ENCODE measurements around the gene HOXA7.

HOXA7 gene

DNA sequence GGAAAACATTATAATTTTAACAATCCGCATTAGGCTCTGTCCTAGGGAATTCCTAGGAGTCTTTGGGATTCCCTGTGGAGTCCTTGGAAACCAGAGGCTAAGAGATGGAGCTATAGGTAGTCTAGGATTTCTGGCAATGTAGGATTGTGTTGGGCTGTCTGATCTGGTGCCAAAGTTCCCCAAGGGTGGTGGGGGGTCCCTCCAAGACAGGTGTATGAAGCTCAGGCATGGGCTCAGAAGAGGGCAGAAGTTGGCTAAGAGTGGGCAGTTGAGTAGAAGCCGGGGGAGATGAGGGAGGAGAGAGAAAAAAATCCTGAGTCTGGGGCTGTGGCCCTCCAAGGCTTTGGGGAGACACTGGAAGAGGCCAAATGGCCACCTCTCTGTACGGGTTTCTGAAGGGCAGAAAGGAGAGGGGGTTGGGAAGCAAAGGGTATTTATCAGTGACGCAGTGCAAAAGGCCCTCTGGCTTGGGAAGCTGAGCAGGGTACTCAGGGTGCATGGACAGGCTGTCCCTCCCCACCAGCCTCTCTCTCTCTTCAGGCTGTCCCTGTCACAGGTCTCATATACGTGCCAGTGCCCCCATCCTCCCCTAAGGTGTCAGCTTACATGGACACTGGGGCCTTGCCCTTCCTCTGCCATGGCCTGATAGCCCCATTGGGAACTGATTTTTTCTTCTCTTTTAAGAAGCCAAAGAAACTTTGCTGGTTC is 9.8 kb downstream of the HOXA7 start:
- no peak overlapping the region for H3K27ac ChIP-seq
- no peak for TF ChIP-seq ZFX (IDR thresholded peaks at IDR 0.05; ENCODE audit: borderline replicate concordance)
- TF ChIP-seq, protein P1, sequence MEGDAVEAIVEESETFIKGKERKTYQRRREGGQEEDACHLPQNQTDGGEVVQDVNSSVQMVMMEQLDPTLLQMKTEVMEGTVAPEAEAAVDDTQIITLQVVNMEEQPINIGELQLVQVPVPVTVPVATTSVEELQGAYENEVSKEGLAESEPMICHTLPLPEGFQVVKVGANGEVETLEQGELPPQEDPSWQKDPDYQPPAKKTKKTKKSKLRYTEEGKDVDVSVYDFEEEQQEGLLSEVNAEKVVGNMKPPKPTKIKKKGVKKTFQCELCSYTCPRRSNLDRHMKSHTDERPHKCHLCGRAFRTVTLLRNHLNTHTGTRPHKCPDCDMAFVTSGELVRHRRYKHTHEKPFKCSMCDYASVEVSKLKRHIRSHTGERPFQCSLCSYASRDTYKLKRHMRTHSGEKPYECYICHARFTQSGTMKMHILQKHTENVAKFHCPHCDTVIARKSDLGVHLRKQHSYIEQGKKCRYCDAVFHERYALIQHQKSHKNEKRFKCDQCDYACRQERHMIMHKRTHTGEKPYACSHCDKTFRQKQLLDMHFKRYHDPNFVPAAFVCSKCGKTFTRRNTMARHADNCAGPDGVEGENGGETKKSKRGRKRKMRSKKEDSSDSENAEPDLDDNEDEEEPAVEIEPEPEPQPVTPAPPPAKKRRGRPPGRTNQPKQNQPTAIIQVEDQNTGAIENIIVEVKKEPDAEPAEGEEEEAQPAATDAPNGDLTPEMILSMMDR (IDR thresholded peaks at IDR 0.05), result no peak

DNA sequence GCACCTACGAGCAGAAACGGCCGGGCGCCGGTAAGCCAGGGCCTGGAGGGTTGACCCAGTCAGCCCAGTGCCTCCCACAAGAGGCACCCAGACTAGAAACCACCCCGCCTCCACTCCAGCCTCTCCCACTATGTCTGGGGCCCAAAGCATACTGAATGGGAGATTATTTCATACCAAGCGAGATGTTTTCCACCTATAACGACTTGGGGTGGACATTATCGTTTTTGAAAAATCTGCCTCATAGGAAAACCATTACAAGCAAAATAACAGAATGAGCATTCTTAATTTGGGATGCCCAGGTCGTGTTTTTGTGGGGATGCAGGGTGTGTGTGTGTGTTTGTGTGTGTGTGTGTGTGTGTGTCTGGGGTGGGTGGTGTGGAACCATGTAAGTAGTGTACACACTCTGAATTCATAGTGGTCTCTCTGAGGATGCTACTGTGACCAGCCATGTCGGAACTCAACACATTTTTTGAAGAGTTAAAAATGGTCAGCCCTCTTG is 10.5 kb downstream of the HOXA7 start:
- TF ChIP-seq, protein P1 (IDR thresholded peaks at IDR 0.05), result no peak
- TF ChIP-seq ZFX (IDR thresholded peaks at IDR 0.05; ENCODE audit: borderline replicate concordance), result no peak
- H3K27ac ChIP-seq, result no peak overlapping the region

DNA sequence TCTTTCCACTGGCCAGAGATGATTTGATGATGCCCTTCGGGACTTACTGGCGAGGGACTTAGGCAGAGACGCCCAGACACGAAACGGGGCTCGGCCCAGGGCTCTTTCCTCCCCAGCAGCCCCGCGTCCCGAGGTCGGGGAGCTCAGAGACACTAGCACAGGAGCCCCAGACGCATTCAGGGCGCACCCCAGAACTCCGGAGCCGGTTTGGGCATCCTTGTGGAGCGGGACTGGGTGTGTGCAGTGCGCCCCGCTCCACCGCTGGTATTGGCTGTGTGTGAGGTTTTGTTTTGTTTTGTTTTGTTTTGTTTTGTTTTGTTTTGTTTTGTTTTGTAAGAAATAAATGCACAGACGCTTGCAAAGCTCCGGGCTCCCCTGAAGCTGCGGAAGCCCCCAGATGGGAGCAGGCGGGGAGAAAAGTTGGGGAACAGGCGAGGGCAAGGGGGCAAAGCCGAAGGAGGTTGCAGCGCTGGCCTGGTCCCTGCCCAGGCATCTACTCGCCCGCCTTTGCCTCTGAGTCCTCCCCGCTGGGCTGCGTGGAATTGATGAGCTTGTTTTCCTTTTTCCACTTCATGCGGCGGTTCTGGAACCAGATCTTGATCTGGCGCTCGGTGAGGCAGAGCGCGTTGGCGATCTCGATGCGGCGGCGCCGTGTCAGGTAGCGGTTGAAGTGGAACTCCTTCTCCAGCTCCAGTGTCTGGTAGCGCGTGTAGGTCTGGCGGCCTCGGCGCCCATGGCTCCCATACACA is 11.1 kb downstream of the HOXA7 start:
- TF ChIP-seq, protein P1 (IDR thresholded peaks at IDR 0.05), result no peak
- TF ChIP-seq ZFX (IDR thresholded peaks at IDR 0.05; ENCODE audit: borderline replicate concordance), result no peak
- H3K27ac ChIP-seq, result no peak overlapping the region

DNA sequence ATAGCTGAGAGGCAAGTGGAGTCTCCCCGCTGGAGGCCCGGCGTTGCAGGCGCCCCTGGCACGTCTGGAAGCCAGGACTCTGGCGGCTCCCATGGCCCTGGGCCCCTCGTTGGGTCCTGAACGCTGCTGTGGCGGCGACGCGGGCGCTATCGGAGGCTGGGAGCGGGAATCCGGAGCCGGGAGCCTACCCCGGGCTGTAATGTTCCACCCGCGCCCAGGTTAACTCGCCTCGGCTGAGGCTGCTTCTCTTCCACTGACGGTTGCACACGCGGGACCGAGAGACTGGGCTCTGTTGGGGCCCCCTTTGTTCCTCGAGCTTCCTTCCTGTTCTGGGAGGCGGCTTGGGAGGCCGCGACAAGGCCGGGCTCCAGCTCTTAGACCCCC is 11.7 kb downstream of the HOXA7 start:
- no peak overlapping the region for H3K27ac ChIP-seq
- TF ChIP-seq, protein P1 (IDR thresholded peaks at IDR 0.05), result no peak
- no peak for TF ChIP-seq ZFX (IDR thresholded peaks at IDR 0.05; ENCODE audit: borderline replicate concordance)

DNA sequence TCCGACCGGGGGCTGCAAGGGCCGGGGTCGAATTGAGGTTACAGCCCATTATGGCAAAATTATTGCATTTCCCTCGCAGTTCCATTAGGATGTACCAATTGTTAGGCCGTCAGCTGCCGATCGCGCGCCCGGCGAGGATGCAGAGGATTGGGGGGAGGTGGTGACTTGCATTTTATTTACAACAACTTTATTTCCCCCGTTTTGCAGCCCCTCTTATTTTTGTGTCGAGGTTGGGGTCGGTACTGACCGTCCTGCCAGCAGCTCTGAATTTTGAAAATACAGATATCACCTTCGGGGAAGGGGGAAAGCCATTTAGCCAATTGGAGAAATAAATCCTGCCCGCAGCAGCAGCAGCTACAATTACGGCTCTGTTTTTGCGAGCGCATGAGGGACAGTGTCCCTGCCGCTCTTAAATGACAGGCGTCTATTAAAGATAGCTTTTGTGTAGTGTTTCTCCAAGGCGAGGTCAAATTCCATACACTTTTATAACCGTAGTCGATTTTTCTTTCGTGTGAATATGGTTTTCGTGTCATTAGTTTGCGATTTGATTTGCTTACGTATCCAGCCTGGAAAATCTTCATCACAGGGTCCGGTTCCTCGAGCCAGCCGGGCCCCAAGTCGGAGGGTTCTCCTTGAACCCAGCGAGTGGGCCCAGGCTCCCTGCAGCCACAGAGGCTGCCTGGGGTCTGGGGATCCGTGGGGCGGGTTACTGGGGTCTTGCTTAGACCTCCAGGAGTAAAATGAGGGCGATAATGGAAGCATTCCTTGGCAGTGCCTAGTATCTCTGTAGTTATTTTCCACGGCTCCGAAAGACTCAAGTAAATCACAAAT is 12.3 kb downstream of the HOXA7 start:
- TF ChIP-seq, protein P1 (IDR thresholded peaks at IDR 0.05), result 0 out of 2 replicates have a peak, but pooled peaks have one; percentile 23
- no peak for TF ChIP-seq ZFX (IDR thresholded peaks at IDR 0.05; ENCODE audit: borderline replicate concordance)
- H3K27ac ChIP-seq, result no peak overlapping the region

DNA sequence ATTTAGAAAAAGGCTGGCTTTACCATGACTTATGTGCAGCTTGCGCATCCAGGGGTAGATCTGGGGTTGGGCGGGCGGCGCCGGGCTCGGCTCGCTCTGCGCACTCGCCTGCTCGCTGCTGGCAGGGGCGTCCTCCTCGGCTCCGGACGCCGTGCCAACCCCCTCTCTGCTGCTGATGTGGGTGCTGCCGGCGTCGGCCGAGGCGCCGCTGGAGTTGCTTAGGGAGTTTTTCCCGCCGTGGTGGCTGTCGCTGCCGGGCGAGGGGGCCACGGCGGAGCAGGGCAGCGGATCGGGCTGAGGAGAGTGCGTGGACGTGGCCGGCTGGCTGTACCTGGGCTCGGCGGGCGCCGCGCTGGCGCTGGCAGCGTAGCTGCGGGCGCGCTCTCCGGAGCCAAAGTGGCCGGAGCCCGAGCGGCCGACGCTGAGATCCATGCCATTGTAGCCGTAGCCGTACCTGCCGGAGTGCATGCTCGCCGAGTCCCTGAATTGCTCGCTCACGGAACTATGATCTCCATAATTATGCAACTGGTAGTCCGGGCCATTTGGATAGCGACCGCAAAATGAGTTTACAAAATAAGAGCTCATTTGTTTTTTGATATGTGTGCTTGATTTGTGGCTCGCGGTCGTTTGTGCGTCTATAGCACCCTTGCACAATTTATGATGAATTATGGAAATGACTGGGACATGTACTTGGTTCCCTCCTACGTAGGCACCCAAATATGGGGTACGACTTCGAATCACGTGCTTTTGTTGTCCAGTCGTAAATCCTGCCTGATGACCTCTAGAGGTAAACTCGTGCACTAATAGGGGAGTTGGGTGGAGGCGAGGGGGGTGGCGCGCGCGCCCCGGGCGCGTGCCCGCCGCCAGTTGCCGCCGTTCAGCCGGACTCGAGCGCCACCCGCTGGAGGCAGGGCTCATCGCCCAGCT is 13.2 kb downstream of the HOXA7 start, which contains the start of gene HOXA5:
HOXA5 (minus strand) TSS at position 659 of the 927 bp plus-strand sequence; CDS start at position 585, 74 bp downstream.
- no peak within 1 kb of the TSS for H3K27ac ChIP-seq
- TF ChIP-seq ZFX (IDR thresholded peaks at IDR 0.05; ENCODE audit: borderline replicate concordance), result no peak
- TF ChIP-seq, protein P1 (IDR thresholded peaks at IDR 0.05), result peak; percentile 59
